ENCODE results near the gene ZNF648.
A peak's percentile ranks its signal among the peaks of the same experiment; 100 is the strongest.

ZNF648 gene

GRCh38 chr1:182069028-182069466, 7.5 kb upstream of the ZNF648 start:
- H3K27me3 ChIP-seq (ENCODE audit: insufficient read depth, low read length), result peaks cover 18% of the 10 kb centered on the region
- no peaks in the 10 kb centered on the region for H3K36me3 ChIP-seq (ENCODE audit: insufficient read depth, low read depth, low read length)
- H3K4me3 ChIP-seq (ENCODE audit: low read length), result peak overlapping the region; percentile 21; the same call in 1 of the 2 replicates
- 0 out of 2 replicates have a peak overlapping the region, but pooled peaks have one; percentile 19 for H3K9ac ChIP-seq (ENCODE audit: low read depth, low read length)
- H3K27ac ChIP-seq (ENCODE audit: low read length), result no peak overlapping the region
- no peaks in the 10 kb centered on the region for H3K4me1 ChIP-seq (ENCODE audit: insufficient read depth, low read length)
- H3K9me3 ChIP-seq (ENCODE audit: insufficient read depth, low read depth, low read length), result no peaks in the 10 kb centered on the region

- no peak overlapping the region for H3K27ac ChIP-seq (ENCODE audit: low read length)
Measured at GRCh38 chr1:182066934-182067333, 5.4 kb upstream of the ZNF648 start.

GRCh38 chr1:182065126-182065845, 3.8 kb upstream of the ZNF648 start:
- Histone ChIP-seq H3K27ac (ENCODE audit: low read length) (no peak overlapping the region), H3K9me3 (ENCODE audit: insufficient read depth, low read depth, low read length) (no peaks in the 10 kb centered on the region), H3K36me3 (ENCODE audit: insufficient read depth, low read depth, low read length) (no peaks in the 10 kb centered on the region), H3K27me3 (ENCODE audit: insufficient read depth, low read length) (peaks cover 13% of the 10 kb centered on the region), H3K4me1 (ENCODE audit: insufficient read depth, low read length) (no peaks in the 10 kb centered on the region), H3K9ac (ENCODE audit: low read depth, low read length) (no peak overlapping the region), H3K4me3 (ENCODE audit: low read length) (no peak overlapping the region)

More at GRCh38 chr1:182066934-182067333, 5.4 kb upstream of the ZNF648 start:
- Histone ChIP-seq H3K4me1 (ENCODE audit: insufficient read depth, low read length) (no peaks in the 10 kb centered on the region), H3K36me3 (ENCODE audit: insufficient read depth, low read depth, low read length) (no peaks in the 10 kb centered on the region), H3K9ac (ENCODE audit: low read depth, low read length) (no peak overlapping the region), H3K27me3 (ENCODE audit: insufficient read depth, low read length) (peaks cover 18% of the 10 kb centered on the region), H3K4me3 (ENCODE audit: low read length) (no peak overlapping the region), H3K9me3 (ENCODE audit: insufficient read depth, low read depth, low read length) (no peaks in the 10 kb centered on the region)

- Histone ChIP-seq H3K4me3 (ENCODE audit: low read length) (no peak overlapping the region), H3K9me3 (ENCODE audit: insufficient read depth, low read depth, low read length) (no peaks in the 10 kb centered on the region), H3K4me1 (ENCODE audit: insufficient read depth, low read length) (no peaks in the 10 kb centered on the region), H3K27ac (ENCODE audit: low read length) (no peak overlapping the region), H3K36me3 (ENCODE audit: insufficient read depth, low read depth, low read length) (no peaks in the 10 kb centered on the region), H3K27me3 (ENCODE audit: insufficient read depth, low read length) (peaks cover 6% of the 10 kb centered on the region), H3K9ac (ENCODE audit: low read depth, low read length) (no peak overlapping the region)
Measured at GRCh38 chr1:182064611-182065010, 3.1 kb upstream of the ZNF648 start.

GRCh38 chr1:182062223-182062622, 711 bp upstream of the ZNF648 start:
- Histone ChIP-seq H3K4me1 (ENCODE audit: insufficient read depth, low read length) (no peaks in the 10 kb centered on the region), H3K27me3 (ENCODE audit: insufficient read depth, low read length) (no peaks in the 10 kb centered on the region), H3K4me3 (ENCODE audit: low read length) (no peak overlapping the region), H3K36me3 (ENCODE audit: insufficient read depth, low read depth, low read length) (no peaks in the 10 kb centered on the region), H3K9me3 (ENCODE audit: insufficient read depth, low read depth, low read length) (no peaks in the 10 kb centered on the region), H3K9ac (ENCODE audit: low read depth, low read length) (no peak overlapping the region), H3K27ac (ENCODE audit: low read length) (no peak overlapping the region)

- no peak overlapping the region for H3K4me3 ChIP-seq (ENCODE audit: low read length)
- no peaks in the 10 kb centered on the region for H3K27me3 ChIP-seq (ENCODE audit: insufficient read depth, low read length)
- no peaks in the 10 kb centered on the region for H3K4me1 ChIP-seq (ENCODE audit: insufficient read depth, low read length)
- no peak overlapping the region for H3K27ac ChIP-seq (ENCODE audit: low read length)
- no peaks in the 10 kb centered on the region for H3K9me3 ChIP-seq (ENCODE audit: insufficient read depth, low read depth, low read length)
- H3K9ac ChIP-seq (ENCODE audit: low read depth, low read length), result no peak overlapping the region
- H3K36me3 ChIP-seq (ENCODE audit: insufficient read depth, low read depth, low read length), result no peaks in the 10 kb centered on the region
Measured at GRCh38 chr1:182060877-182061276, 635 bp downstream of the ZNF648 start.

- H3K4me3 ChIP-seq (ENCODE audit: low read length), result no peak overlapping the region
- H3K9ac ChIP-seq (ENCODE audit: low read depth, low read length), result no peak overlapping the region
- no peaks in the 10 kb centered on the region for H3K36me3 ChIP-seq (ENCODE audit: insufficient read depth, low read depth, low read length)
- no peaks in the 10 kb centered on the region for H3K27me3 ChIP-seq (ENCODE audit: insufficient read depth, low read length)
- no peaks in the 10 kb centered on the region for H3K9me3 ChIP-seq (ENCODE audit: insufficient read depth, low read depth, low read length)
- no peaks in the 10 kb centered on the region for H3K4me1 ChIP-seq (ENCODE audit: insufficient read depth, low read length)
- H3K27ac ChIP-seq (ENCODE audit: low read length), result no peak overlapping the region
Measured at GRCh38 chr1:182059936-182060335, 1.6 kb downstream of the ZNF648 start.

GRCh38 chr1:182056601-182057366, 4.7 kb downstream of the ZNF648 start:
- no peaks in the 10 kb centered on the region for H3K27me3 ChIP-seq (ENCODE audit: insufficient read depth, low read length)
- H3K36me3 ChIP-seq (ENCODE audit: insufficient read depth, low read depth, low read length), result no peaks in the 10 kb centered on the region
- no peak overlapping the region for H3K27ac ChIP-seq (ENCODE audit: low read length)
- H3K9me3 ChIP-seq (ENCODE audit: insufficient read depth, low read depth, low read length), result no peaks in the 10 kb centered on the region
- no peak overlapping the region for H3K4me3 ChIP-seq (ENCODE audit: low read length)
- no peaks in the 10 kb centered on the region for H3K4me1 ChIP-seq (ENCODE audit: insufficient read depth, low read length)
- H3K9ac ChIP-seq (ENCODE audit: low read depth, low read length), result no peak overlapping the region

- H3K36me3 ChIP-seq (ENCODE audit: insufficient read depth, low read depth, low read length), result no peaks in the 10 kb centered on the region
- H3K4me1 ChIP-seq (ENCODE audit: insufficient read depth, low read length), result no peaks in the 10 kb centered on the region
- no peak overlapping the region for H3K4me3 ChIP-seq (ENCODE audit: low read length)
- no peak overlapping the region for H3K27ac ChIP-seq (ENCODE audit: low read length)
- no peaks in the 10 kb centered on the region for H3K27me3 ChIP-seq (ENCODE audit: insufficient read depth, low read length)
- no peaks in the 10 kb centered on the region for H3K9me3 ChIP-seq (ENCODE audit: insufficient read depth, low read depth, low read length)
- H3K9ac ChIP-seq (ENCODE audit: low read depth, low read length), result no peak overlapping the region
Measured at GRCh38 chr1:182054698-182055326, 6.7 kb downstream of the ZNF648 start.

GRCh38 chr1:182052355-182052754, 9.2 kb downstream of the ZNF648 start:
- Histone ChIP-seq H3K4me1 (ENCODE audit: insufficient read depth, low read length) (no peaks in the 10 kb centered on the region), H3K4me3 (ENCODE audit: low read length) (no peak overlapping the region), H3K9me3 (ENCODE audit: insufficient read depth, low read depth, low read length) (no peaks in the 10 kb centered on the region), H3K27ac (ENCODE audit: low read length) (no peak overlapping the region), H3K27me3 (ENCODE audit: insufficient read depth, low read length) (no peaks in the 10 kb centered on the region), H3K9ac (ENCODE audit: low read depth, low read length) (no peak overlapping the region), H3K36me3 (ENCODE audit: insufficient read depth, low read depth, low read length) (no peaks in the 10 kb centered on the region)

GRCh38 chr1:182051938-182052337, 9.6 kb downstream of the ZNF648 start:
- Histone ChIP-seq H3K9me3 (ENCODE audit: insufficient read depth, low read depth, low read length) (no peaks in the 10 kb centered on the region), H3K4me1 (ENCODE audit: insufficient read depth, low read length) (no peaks in the 10 kb centered on the region), H3K4me3 (ENCODE audit: low read length) (no peak overlapping the region), H3K36me3 (ENCODE audit: insufficient read depth, low read depth, low read length) (no peaks in the 10 kb centered on the region), H3K9ac (ENCODE audit: low read depth, low read length) (no peak overlapping the region), H3K27me3 (ENCODE audit: insufficient read depth, low read length) (no peaks in the 10 kb centered on the region), H3K27ac (ENCODE audit: low read length) (no peak overlapping the region)
